DND-41 (cell line): ENCODE data around the gene EFHC1.

ENCODE experiments used
- CTCF ChIP-seq: IDR thresholded peaks from 2 replicates; pipeline ENCODE4 v1.5.1; 2012; ENCODE audit warnings: borderline replicate concordance, low read length, moderate library complexity, mild to moderate bottlenecking; ENCODE audit not compliant: poor library complexity, severe bottlenecking; ENCODE audit errors: extremely low read depth
- EZH2 ChIP-seq: IDR thresholded peaks from 3 replicates; pipeline ENCODE4 v1.6.1; 2012; ENCODE audit warnings: borderline replicate concordance, low read depth, mild to moderate bottlenecking, moderate library complexity, low read length, inconsistent platforms; ENCODE audit not compliant: severe bottlenecking

- TF ChIP-seq CTCF (no peak), EZH2 (no peak)
Observed at GRCh38 chr6:52519618-52520017, 99.5 kb downstream of the EFHC1 start.
